Measurements from ENCODE around the gene SFMBT2.
"Not testable (repeated sequence)": the region's sequence is repeated elsewhere in the genome, so short reads cannot be mapped to it uniquely, and the experiment has no call there.

The SFMBT2 gene

DNA sequence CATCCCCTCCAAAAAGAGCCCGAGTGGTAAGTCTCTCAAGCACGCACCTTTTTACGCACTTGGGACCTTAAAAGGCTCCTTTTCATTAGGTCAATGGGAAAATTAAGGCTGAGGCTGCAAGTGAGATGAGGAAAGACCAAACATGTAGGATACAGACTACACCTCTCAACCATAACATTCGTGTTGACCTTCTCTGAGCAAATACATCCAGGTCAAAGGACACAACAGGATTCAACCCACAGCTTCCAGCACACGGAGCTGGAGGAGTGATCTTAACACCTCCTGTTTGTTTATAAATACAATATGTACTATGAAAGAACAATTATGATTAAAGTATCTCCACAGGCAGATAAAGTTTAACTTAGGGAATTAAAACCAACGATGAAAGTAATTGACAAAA lies 9.7 kb downstream of the SFMBT2 start:
- DNase-seq (ENCODE audit: low spot score) = no peak

DNA sequence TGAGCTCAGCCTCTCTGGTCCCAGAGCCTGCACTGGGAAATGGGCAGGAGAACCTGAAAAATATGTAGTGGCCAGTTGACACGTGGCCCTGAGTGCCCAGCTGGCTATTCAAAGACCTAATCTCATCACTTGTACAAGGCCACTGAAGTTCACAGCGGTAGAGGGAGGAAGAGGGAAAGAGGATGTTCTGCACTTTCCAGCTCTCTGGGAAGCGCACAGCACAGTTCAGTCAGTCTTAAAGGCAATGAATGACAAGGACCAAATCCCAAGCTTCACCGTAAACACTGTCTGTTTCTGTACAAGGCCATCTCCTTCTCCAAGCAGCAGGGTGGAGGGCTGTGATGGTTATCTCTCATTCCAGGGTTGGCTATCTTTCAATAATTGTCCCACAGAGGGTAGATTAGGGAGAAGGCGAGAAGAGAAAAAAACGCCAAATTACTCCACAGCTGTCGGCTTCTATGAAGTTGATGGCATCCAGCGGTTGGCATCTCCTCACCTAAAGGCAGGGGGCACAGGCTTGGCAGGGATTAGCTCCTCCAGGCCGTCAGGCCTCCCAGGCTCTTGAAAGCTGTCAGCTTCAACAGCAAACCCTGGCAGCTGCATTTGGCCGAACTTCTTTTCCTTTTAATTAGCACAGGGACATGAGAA lies 10.6 kb downstream of the SFMBT2 start:
- no peak for DNase-seq (ENCODE audit: low spot score)

DNA sequence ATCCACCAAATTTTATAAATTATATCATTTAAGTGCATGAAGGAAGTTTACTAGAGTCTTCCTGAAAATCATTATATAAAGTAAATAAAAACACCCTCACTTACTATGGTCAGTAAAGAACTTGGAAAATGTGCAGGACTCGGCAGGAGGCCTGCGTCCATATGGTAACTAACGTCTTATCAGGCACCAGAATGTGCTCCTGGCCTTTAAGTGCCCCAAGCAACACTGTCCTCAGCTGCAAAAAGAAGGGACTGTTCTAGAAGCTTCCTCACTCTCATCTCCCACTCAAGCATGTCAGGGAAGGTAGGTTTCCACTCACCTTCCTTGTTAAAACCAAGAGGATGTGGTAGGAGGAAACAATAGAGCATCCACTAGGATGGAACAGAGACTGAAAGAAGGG lies 11.3 kb downstream of the SFMBT2 start:
- DNase-seq (ENCODE audit: low spot score) = no peak

DNA sequence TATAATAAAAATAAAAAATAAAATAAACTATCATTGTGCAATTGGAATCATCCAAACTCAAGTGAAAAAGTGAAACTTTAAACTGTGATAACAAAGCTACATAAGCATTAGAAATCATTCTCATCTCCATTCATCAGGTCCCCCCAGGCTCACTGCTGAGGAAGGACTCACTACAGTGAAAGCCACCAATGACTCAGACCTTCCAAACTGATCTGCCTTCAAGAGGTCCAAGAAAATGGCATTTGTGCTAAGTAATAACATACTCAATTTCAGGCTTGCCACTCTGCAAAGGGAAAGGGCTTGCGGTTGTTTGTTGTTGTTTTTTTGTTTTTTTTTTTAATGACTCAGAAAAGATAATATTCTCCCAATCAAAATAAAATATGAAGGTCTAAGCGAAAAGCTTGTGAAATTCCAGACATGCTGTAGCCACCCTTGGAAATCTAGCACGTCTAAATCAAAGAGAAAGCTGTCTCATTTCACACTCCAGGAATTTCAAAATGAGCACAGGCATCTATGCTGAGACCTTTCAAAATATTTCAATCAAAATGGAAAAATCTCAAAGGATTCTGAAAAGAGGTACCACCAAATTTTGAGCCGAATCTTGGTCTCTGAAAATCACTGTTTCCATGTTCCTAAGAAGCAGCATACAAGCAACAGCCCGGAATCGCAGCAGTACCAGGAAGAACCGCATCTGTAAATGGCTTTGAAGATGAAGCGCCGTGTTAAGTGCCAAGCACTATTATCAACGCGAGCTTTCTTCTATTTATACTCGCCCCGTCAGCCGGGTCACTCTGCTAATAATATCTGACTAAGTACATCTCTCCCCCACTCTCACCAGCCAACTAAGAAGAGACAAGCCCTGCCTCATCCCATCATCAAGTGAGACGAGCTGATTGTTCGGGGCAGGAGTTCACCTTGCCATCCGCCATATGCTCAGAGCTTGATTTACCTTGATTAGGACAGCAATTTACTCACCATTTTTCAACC lies 13.5 kb downstream of the SFMBT2 start:
- DNase-seq (ENCODE audit: low spot score) = no peak

DNA sequence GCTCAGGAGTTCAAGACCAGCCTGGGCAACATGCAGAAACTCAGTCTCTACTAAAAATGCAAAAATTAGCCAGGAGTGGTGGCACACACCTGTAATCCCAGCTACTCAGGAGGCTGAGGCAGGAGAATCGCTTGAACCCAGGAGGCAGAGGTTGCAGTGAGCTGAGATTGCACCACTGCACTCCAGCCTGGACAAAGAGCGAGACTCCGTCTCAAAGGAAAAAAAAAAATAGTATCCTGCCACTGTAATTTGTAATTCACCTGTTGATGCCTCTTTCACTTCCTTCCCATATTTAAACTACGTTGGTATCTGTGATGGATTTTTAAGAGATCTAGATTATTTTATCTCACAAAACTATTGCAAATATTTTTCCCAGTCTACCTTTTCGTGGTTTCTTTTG lies 18.5 kb downstream of the SFMBT2 start:
- not testable (repeated sequence) for DNase-seq (ENCODE audit: low spot score)

DNA sequence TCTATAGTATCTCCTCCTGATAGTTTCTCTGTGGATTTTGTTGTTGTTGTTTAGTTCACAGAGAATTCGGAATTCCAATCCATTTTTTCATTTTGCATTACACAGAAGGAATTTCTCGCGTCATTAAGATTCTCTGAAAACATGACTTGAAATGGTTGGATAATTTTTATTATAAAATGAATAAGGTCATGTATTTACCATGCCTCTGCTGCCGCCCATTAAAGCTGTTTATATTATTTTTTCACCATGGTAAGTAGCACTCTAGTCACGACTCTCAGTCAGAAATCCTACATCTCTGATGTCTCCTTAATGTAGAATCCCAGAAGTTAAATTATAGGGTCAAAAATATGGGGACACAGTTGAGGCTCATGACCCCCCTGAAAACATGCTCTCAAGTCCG lies 19.1 kb downstream of the SFMBT2 start:
- DNase-seq (ENCODE audit: low spot score) = no peak

DNA sequence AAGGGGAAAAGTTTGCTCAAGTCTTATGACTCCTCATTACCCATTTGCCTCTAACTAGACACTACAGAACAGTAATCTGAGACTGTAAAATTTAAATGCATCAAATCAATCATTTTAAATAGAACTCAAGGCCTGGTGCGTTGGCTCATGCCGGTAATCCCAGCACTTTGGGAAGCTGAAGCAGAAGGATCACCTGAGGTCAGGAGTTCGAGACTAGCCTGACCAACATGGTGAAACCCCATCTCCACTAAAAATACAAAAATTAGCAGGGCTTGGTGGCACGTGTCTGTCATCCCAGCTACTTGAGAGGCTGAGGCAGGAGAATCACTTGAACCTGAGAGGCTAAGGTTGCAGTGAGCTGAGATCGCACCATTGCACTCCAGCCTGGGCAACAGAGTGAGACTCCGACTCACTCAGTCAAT lies 20.1 kb downstream of the SFMBT2 start:
- DNase-seq (ENCODE audit: low spot score) = not testable (repeated sequence)

DNA sequence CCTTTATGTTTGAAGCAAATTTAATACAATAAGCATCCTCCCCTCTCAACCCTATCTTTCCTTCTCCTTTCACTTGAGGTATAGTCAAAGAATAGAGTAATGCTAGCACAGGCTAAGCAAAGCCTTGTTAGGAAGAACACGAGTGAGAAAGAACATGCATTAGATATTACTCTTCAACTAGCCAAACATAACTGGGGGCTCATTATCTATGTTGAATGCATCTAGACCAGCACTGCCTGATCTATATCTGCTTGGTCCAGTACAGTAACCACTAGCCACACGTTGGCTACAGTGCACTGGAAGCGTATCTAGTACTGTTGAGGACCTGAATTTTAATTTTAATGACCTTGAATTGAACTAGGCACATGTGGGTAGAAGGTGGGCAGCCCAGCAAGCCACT lies 21.0 kb downstream of the SFMBT2 start:
- DNase-seq (ENCODE audit: low spot score) = no peak

DNA sequence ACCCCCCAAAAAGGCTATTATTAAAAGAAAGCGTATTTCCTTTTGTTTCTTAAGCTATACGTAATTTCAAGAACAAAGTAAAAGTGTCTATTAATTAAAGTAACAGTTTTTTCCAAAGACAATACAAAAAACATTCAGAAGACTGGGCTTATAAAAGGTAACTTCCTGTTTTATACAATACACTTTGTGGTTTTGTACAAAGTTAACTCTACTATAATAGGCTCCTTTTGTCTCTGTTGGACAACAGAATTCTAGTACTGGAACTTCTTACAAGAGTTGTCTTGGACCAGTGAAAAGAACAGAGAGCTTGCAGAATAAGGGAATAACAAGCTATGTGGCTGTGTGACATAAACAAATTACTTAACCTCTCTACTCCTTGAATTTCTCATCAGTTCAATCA lies 21.5 kb downstream of the SFMBT2 start:
- no peak for DNase-seq (ENCODE audit: low spot score)

DNA sequence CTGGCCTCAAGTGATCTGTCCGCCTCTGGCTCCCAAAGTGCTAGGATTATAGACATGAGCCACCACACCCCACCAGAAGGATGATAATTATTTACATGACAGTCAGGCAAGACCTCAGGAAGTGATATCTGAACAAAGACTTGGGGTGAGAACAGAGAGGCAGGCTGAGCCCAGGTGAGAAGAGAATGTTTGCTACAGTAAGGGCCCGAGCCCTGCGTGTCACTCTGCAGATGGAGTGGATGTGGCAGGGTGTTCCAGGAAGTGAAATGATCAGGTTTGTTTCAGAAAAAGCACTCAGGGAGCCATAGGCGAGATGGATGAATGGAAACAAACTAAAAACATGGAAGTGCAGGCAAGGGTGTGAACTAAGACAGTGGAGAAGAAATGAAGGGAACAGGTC lies 22.2 kb downstream of the SFMBT2 start:
- no peak for DNase-seq (ENCODE audit: low spot score)

DNA sequence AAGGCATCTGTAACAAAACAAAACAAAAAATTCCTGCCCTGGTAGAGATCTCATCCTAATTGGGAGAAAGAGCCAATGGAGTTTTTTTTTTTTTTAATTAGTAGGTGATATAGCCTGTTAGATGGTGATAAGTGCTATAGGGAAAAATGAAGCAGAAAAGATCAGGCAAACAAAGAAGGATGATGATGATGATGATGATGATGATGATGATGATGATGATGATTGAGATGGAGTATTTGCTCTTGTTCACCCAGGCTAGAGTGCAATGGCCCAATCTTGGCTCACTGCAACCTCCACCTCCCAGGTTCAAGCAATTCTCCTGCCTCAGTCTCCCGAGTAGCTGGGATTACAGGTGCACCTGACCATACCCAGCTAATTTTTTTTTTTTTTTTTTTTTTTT lies 22.7 kb downstream of the SFMBT2 start:
- DNase-seq (ENCODE audit: low spot score) = not testable (repeated sequence)

DNA sequence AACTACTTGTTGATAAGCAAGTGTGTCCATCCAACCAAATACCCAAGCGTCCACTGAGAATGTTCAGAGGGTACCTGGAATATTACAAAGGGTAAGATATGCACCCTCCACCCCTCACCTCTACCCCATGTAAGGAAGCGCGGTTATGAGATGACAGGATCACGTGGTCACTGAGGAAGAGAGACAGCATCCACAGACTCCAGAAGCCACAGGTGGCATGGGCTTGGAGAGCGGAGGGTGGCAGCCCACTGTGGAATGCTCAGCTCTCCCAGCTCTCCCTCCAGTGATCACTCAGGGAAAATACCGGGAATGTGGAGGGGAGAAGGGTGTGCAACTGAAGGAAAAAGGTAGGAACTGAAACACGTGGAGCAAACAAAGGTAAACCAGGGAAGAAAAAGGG lies 25.7 kb downstream of the SFMBT2 start:
- DNase-seq (ENCODE audit: low spot score) = no peak

DNA sequence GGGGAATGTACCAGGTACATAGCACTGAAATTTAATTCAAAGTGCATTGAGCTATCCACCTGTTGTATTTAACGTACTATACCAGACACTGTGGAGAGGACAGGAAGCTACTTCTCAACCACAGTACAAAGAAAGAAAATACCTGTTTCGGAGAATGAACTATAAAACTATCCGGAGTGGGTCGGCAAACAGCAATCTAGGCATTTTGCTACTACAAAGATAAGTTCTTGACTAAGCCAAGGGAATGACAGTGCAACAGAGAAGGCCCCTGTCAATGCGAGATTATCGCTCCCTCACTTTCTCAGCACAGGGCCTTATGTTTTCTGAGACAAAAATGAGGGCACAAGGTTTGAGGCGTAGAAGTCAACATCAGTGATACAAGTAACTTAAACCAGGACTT lies 27.4 kb downstream of the SFMBT2 start:
- no peak for DNase-seq (ENCODE audit: low spot score)

DNA sequence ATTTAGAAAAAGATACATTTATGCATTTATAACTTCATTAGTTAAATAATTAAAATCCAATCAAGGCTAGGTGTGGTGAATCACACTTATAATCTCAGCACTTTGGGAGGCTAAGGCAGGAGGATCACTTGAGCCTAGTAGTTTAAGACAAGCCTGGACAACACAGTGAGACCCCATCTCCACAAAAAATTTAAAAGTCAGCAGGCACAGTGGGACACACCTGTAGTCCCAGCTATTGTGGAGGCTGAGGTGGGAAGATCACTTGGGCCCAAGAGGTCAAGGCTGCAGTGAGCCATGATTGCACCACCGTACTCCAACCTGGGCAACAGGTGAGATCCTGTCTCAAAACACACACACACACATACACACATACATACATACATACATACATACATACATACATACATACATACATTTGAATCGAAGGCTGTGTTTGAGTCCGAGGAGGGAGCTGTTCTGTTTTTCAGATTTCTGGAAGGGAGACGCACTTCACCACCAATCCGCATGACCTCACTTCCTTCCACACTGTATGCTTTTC lies 30.1 kb downstream of the SFMBT2 start:
- no peak for DNase-seq (ENCODE audit: low spot score)

DNA sequence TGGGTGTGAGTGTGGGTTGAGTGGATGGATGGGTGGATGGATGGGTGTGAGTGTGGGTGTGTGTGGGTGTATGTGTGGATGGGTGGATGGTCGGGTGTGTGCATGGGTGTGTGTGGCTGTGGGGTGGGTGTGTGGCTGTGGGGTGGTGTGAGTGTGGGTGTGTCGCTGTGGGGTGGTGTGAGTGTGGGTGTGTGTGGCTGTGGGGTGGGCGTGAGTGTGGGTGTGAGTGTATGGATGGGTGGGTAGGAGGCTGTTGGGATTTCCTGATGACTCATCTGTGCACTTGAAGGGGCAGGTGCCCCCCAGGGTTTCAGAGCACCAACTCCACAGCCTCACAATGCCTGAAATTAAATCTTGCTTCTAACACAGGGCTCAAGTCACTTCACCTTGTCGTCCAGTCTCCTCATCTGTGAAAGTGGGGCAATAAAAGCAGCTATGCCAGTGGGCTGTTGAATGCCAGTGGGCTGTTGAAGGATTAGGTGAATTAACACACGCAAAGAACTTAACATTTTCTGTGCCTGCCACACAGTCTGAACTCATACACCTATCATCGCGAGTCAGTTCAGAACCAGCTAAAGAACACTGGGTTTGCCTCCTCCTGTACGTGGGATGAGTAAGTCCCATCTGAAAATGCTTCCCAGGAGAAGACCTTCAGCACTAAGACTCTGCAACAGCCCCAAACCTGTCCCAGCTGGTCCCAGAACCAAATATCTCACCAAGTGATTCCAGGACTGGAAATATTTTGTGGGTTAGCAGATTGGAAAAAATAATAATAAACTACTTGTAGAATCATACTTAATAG lies 32.0 kb downstream of the SFMBT2 start:
- no peak for DNase-seq (ENCODE audit: low spot score)

DNA sequence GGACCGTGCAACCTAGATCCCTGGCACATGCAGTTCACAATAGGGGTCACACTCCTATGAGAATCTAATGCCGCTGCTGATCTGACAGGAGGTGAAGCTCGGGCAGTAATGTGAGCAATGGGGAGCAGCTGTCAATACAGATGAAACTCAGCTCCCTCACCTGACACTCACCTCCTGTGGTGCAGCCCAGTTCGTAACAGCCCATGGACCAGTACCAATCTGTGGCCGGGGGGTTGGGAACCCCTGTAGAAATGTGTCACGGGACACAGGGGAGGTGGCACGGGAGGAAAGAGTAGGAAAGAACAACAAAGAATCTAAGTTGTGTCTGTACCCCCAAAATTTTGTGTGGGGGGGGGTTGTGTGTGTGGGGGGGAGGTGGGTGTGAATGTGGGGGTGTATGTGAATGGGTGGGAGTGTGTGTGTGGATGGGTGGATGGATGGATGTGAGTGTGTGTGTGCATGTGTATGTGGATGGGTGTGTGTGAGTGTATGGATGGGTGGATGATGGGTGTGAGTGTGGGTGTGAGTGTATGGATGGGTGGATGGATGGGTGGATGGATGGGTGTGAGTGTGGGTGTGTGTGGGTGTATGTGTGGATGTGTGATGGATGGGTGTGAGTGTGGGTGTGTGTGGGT lies 33.1 kb downstream of the SFMBT2 start:
- no peak for DNase-seq (ENCODE audit: low spot score)

DNA sequence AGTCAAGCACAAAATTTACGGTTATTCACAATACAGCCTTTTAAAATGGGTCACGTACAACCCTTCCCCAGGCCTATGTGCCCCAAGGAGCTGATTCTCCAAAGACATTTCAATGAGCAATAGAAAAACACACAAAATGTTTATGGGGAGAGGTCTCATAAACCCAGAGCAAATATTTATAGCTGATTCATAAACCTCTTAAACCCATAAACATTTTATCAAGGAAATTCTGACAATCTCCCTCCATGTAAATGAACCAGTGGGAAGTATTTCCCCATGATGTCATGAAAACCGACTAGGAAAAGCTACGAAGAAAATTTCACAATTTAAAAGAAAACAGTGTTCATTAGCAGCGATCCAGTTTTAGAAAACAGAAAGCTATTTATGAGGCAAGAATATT lies 36.0 kb downstream of the SFMBT2 start:
- no peak for DNase-seq (ENCODE audit: low spot score)

DNA sequence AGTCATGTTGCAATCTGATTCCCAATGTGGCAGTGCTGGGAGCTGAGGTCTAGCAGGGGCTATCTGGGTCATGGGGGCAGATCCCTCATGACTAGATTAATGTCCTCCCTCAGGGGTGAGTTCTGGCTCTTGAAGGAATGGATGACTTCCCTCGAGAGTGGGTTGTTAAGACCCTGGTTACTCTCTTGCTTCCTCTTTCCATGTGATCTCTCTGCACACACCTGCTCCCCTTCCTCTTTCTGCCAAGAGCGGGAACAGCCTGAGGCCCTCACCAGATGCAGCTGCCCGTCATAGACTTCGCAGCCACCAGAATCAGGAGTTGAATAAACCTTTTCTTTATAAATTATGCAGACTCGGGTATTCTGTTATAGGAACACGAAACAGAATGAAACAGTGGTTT lies 37.8 kb downstream of the SFMBT2 start:
- DNase-seq (ENCODE audit: low spot score) = no peak

DNA sequence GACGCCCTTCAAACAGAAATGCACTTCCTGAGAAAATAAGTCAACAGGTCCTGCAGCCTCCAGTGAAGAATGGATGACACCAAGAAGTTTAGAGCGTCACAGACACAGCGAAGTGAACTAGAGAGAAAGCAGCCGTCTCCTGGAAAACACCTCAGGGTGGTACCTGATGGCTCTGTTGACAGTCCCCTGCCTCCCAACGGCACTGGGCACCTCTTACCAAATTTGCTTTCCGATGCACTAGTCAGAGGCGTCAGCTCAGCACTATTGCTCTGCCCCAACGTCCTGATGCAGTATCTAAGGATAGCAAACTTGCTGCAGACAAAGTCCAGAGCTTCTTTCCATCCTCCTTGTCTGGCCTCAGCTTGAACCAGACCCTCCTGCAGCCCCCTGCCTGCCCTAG lies 38.3 kb downstream of the SFMBT2 start:
- no peak for DNase-seq (ENCODE audit: low spot score)

DNA sequence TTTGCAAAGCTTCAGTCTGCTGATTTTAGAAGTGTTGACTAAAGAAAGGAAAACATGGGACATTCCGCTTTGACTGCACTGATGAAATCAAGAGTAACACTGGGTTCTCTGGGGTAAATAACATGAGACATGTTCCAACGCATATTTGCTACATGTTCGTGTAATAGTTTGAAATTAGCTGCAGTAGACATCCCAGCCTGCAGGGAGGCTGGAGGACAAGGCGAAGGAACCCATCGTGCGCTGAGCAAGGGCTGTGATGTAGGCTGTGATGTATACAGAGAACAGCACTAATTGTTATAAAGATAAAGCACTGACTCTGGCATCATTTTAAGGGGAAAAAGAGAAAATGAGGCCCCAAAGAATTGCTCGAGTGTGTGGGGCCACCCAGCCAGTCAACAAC lies 40.3 kb downstream of the SFMBT2 start:
- DNase-seq (ENCODE audit: low spot score) = no peak

DNA sequence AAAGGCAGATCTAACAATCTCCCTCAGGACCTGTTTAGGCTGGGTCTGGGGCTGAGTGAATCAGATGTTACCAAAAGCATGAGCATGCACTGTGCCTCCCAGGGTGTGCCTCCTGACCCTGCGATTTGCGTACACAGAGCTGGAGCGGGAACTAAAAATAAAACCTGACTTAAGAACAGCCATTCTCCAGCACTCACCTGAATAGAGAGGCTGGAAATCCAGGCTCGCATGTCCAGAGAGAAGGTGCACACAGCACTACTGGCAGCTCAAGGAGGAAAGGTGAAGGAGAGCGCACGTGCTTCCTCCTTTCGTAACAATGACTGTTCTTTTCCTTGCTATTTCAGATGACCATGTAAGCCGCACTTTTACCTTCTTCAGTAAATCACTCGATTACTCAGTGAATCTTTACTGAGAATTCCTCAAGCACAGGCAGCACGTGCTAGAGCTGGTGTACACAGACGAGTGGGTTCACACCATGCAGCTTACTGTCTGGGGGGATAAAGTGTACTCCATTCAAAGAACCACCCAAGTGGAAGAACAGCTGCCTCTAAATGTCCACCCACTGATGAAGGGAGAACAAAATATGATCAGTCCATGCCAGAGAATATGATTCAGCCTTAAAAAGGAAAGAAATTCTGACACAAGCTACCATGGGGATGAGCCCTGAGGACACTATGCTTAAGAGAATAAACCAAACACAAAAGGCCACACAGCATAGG lies 45.6 kb downstream of the SFMBT2 start:
- no peak for DNase-seq (ENCODE audit: low spot score)
